HT-29 (cell line): ENCODE data around the gene ARFGAP1. TPM values are rescaled to one million over a fixed set of nuclear protein-coding genes. Genes with fewer than 3 reads are reported as not detected.

Experiments
- DNase-seq: peaks from one replicate; pipeline ENCODE4 v3.0.0-alpha.2; 2015; ENCODE audit warnings: low spot score
- total RNA-seq: library from RNA; depleted of rRNA; stranded (reverse); fragments of >200 nt; shearing (Covaris generic); gene quantifications from 2 replicates; pipeline ENCODE4 v1.2.3, GENCODE V29; 2014

The ARFGAP1 gene
- total RNA-seq, 1 experiment from 2014 or later = 150 TPM

DNA sequence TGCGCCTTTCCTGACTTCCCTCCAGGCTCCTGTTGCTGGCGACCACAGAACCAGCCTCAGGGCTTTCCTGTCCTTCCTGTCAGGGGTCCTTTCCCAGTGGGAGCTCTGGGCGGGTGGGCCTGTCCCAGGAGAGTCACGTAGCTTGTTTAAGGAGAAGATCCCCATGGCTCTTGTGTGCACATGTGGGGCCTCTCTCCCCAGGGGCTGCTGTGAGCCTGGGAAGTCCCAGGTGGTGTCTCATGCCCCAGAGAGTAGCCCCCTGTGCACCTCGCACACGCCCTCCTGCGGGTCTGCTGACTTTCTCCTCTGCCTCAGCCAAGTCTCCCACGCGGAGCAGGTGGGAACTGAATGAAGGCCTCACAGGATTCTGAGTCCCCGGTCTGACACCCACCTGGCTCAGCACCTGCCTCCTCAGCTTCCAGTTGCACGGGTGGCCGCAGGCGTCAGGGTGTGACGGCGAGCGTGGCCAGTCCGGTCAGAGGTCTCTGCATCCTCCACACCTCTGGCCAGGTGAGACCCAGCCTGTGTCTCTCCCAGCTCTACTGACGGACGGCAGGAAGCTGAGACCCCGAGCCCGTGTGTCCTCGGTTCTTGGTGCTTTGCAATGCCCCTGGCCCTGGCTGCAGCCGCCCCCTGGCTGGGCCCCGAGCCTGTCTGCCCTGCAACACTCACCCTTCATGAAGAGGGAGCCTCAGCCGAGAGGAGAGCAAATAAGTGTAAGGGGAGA is 12.7 kb upstream of the ARFGAP1 start:
- DNase-seq = no peak

DNA sequence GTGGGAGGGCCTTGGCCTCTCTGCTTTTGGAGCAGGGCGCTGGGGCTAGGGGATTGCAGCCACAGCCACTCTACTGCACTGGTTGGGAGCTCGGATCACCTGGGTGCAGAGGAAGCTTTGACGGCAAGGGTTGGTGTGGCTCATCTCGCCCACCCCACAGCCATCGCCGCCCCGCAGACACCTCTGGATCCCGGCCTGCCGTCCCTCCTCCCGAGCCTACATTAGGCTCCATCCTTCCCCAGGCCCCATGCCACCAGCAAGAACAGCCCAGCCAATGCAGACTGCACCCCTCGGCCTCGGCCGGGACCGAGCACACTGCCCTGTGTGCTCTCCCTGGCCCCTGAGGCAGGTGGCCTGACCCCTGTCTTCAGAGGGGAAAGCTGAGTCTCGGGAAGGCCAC is 12.1 kb upstream of the ARFGAP1 start:
- DNase-seq = no peak

DNA sequence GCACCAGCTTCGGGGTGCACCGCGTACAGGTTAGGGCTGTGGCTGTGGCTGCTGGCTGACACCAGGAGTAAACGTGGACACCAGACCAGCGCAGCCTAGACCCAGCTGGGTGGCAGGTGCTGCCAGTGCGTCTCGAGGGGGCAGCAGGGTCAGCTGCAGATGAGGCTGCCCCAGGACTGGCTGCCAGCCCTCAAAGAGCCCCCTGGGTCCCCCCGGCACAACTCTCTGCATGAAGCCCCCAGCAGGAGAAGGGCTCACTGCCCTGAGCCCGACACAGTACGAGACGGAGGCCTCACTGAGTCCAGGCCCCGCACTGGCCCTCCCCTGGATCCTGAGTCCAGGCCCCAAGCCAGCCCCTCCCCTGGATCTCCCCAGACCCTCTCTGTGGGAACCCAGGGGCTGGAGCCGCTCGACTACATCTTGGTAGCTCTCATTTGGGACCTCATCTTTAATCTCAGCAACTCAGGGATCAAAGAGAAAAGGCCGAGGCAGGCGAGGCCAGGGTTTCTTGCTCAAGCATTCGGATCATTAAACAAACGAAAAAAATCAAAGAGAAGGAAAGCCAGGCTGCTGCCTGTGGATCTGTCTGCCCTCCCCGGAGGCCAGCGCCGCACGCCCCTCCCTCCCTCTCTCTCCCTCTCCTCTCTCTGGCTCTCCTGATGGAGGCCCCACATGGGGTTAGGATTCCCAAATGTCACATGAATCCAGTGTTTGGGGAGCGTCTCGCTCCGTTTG is 11.4 kb upstream of the ARFGAP1 start:
- no peak for DNase-seq

DNA sequence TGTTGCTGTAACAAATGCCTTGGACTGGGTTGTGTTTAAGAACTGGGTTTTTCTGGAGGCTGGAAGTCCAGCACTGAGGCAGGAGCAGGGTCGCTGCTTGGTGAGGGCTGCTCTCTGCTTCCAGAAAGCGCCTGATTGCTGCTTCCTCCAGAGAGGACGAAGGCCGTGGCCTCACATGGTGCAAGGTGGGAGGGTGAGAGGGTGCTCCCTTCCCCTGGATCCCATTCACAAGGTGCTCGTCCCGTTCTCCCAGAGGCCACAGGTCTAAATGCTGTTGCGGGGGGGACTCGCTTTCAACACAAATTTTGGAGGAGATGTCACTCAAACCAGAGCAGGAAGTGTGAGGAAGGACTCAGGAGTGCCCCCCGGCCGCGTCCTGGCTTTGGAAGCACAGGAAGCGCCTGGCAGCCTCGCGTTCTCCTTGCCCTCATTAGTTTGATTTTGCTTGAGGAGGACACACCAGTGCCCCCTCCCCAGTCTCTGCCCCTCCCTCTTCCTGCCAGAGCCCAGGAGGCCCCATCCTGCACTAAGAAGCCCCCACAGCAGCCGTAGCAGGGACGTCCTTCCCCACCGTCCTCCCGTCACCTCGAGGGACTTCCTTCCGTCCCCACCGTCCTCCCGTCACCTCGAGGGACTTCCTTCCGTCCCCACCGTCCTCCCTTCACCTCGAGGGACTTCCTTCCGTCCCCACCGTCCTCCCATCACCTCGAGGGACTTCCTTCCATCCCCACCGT is 10.7 kb upstream of the ARFGAP1 start:
- no peak for DNase-seq

DNA sequence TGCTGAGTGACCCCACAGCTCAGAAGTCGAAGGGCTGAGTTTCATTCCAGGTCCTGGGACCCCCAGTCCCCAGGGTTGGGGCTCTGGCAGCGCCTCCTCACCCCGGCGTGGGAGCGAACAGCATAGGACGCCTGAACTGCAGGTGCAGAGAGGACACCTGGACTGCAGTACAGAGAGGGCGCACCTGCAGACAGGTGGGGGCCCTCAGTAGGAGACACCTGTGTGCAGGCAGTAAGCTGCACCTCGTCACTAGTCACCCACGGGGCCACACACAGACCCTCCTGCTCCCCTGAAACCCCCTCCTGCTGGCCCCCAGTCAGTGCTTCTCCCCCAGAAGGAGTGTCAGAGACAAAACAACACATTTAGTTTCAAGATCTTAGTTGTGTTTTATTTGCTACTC is 9.8 kb upstream of the ARFGAP1 start:
- DNase-seq = no peak

DNA sequence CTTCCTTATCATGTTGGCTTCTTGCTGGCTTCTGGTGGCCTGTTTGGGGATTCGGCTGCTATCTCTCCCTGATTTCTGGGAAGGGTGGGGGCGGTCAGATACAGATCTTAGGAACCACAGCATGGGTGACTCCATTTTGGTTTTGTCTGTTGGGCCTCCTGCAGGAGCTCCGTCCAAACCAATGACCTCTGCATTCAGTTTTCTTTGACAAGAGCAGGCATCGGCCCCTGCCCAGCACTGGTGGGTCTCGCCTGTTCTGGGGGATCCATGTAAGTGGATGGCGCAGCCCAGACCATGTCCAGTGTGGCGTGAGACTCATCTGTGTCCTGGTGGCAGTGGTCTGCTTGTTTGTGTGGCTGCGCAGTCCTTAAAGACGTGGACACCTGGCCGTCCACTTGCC is 8.6 kb upstream of the ARFGAP1 start:
- DNase-seq = no peak

GRCh38 chr20:63264519-63264918 is 8.1 kb upstream of the ARFGAP1 start:
- no peak for DNase-seq

DNA sequence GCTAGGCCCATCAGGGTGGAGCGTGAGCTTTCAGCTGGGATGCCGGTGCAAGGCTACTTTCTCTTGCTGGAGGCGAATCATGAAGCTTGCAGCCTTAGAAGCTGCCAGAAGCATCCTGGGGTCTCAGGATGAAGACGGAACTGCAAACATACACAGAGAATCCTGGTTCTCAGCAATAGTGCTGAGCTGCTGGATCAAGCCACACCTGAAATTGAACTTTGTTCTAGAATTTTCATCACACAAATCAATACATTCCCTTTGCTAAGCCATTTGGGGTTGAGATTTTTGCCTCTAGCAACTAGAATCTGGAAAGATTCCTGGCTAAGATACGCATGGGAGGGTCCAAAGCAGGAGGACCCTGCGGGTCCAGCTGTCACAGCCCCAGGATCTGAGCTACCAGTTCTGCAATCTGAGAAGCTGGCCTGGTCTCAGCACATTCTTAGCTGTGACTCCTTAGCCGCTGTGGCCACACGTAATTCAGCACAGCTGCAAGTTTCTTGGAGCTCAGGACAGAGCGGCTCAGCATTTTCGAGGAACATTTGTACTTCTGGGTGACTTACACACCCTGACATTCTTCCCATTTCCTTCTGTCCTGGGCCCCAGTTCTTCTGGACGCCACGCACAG is 6.6 kb upstream of the ARFGAP1 start:
- no peak for DNase-seq

DNA sequence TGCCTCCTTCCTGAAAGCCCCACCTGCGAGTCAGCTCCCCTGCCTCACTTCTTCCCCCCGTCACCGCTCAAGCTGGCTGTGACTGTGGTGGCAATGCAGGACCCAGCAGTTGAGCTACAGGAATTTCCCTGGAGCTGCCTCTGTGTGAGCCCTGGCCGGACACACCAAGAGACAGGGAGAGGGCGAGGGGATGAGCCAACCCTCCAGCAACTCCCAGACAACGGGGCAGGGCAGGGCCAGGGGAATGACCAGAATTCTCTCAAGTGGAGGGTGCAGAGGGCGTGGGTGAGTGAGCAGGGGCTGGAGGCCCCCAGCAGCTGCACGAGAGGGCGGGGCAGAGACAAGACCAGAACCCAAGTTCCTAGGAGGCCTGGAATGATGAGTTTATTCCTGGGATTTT is 4.9 kb upstream of the ARFGAP1 start:
- DNase-seq = no peak

DNA sequence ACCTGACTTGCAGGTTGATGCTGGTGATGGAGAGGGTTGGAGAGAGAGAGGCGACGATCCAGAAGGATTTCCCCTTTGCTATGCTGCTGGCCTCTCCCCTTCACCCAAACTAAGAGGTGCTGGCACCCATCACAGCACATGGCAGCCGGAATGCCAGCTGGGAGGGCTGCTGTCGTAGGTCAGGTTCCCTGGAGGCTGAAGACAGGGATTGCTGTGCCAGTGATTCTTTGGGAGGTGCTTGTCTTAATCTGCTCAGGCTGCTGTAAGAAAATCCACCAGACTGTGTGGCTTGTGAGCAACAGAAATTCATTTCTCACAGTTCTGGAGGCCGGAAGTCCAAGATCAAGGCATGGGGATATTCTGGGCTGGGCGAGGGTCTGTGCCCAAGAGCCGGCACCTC is 4.4 kb upstream of the ARFGAP1 start:
- DNase-seq = no peak

GRCh38 chr20:63268671-63269439 is 3.8 kb upstream of the ARFGAP1 start:
- peak; percentile 78 for DNase-seq

DNA sequence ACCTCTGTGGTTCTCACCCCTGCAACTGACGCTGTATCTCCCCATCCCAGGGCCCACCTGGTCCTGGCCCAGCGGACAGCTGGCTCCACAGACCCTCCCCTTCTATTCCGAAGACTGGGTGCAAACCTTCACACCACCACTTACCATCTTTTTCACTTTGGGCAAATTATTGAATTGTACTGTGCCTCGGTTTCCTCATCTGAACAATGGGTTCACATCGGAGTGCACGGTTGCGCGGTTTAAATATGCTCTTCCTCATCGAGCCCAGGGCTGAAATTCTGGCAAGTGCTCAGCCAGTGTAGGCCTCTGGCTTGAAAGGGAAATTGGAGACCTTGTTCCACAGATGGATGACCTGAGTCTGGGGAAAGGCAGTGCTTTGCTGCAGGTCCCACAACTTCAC is 2.9 kb upstream of the ARFGAP1 start:
- DNase-seq = no peak

GRCh38 chr20:63270606-63271325 is 1.8 kb upstream of the ARFGAP1 start:
- DNase-seq = no peak

GRCh38 chr20:63273059-63273579 is 506 bp downstream of the ARFGAP1 start:
- DNase-seq = no peak

- DNase-seq = peak; percentile 48
These were observed 1.2 kb downstream of the ARFGAP1 start for GRCh38 chr20:63273635-63274380.

GRCh38 chr20:63274381-63275228 is 2.0 kb downstream of the ARFGAP1 start:
- no peak for DNase-seq

DNA sequence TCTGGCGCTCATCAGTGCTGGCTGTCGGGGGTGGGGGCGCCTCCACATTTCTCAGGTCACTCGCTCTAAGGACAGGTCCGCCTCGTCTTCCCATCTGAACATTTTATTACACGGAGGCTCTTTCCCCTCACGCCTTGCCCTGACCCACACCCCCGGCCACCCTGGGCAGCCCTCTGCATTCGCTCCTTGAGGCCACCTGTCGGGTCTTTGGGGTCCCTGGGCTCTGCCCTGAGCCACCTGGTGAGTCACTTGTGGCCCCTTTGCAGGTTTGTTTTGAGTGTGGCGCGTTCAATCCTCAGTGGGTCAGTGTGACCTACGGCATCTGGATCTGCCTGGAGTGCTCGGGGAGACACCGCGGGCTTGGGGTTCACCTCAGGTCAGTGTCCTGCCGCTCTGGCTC is 3.2 kb downstream of the ARFGAP1 start:
- no peak for DNase-seq

DNA sequence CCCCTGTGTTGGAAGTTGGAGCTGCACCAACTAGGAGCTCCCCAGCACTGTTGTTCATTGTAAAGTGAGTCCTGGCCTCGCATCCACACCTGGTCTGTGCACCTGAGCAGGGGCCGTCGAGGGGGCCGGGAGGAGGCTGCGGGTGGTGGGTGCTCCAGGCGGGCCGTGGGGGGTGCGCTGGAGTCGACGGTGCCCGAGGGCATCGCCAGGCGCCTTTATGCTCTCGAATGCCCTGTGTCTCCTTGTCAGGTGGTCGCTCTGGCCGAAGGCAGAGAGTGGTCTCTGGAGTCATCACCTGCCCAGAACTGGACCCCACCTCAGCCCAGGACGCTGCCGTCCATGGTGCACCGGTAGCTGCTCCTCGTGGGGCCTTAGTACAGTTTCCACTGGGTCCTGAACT is 4.3 kb downstream of the ARFGAP1 start:
- DNase-seq = no peak
